HG02970 (cell line): ENCODE measurements around the gene ADGRV1.

Experiments
- ATAC-seq: cut with Tn5 transposase; IDR thresholded peaks from one replicate; pipeline ENCODE4 v1.9.1; 2021; ENCODE audit warnings: mild to moderate bottlenecking, moderate library complexity, moderate number of reproducible peaks; ENCODE audit not compliant: unreplicated experiment, low FRiP score

Gene ADGRV1

GRCh38 chr5:91170266-91170665, 611.7 kb downstream of the ADGRV1 start:
- ATAC-seq = no peak

GRCh38 chr5:91171322-91171721, 612.7 kb downstream of the ADGRV1 start:
- no peak for ATAC-seq

GRCh38 chr5:91174396-91174795, 615.8 kb downstream of the ADGRV1 start:
- ATAC-seq = no peak

GRCh38 chr5:91175708-91176107, 617.1 kb downstream of the ADGRV1 start:
- ATAC-seq = no peak

GRCh38 chr5:91176288-91177016, 617.9 kb downstream of the ADGRV1 start:
- no peak for ATAC-seq

- ATAC-seq = no peak
These were observed 618.5 kb downstream of the ADGRV1 start for GRCh38 chr5:91177085-91177484.

- no peak for ATAC-seq
These were observed 619.0 kb downstream of the ADGRV1 start for GRCh38 chr5:91177639-91178038.

- no peak for ATAC-seq
These were observed 619.9 kb downstream of the ADGRV1 start for GRCh38 chr5:91178461-91178860.

GRCh38 chr5:91179018-91179417, 620.4 kb downstream of the ADGRV1 start:
- no peak for ATAC-seq

- ATAC-seq = no peak
These were observed 621.9 kb downstream of the ADGRV1 start for GRCh38 chr5:91180506-91180905.

- ATAC-seq = no peak
These were observed 624.2 kb downstream of the ADGRV1 start for GRCh38 chr5:91182763-91183162.

- no peak for ATAC-seq
These were observed 625.1 kb downstream of the ADGRV1 start for GRCh38 chr5:91183743-91184142.

- no peak for ATAC-seq
These were observed 627.5 kb downstream of the ADGRV1 start for GRCh38 chr5:91186101-91186500.

GRCh38 chr5:91187032-91187431, 628.4 kb downstream of the ADGRV1 start:
- no peak for ATAC-seq

- ATAC-seq = no peak
These were observed 630.2 kb downstream of the ADGRV1 start for GRCh38 chr5:91188755-91189154.

- no peak for ATAC-seq
These were observed 631.1 kb downstream of the ADGRV1 start for GRCh38 chr5:91189480-91190313.

GRCh38 chr5:91190314-91190690, 631.7 kb downstream of the ADGRV1 start:
- ATAC-seq = no peak

- ATAC-seq = no peak
These were observed 636.3 kb downstream of the ADGRV1 start for GRCh38 chr5:91194824-91195381.

- no peak for ATAC-seq
These were observed 642.1 kb downstream of the ADGRV1 start for GRCh38 chr5:91200692-91201091.

GRCh38 chr5:91206103-91206502, 647.5 kb downstream of the ADGRV1 start:
- no peak for ATAC-seq

- no peak for ATAC-seq
These were observed 648.1 kb downstream of the ADGRV1 start for GRCh38 chr5:91206734-91207133.

GRCh38 chr5:91207248-91207647, 648.7 kb downstream of the ADGRV1 start:
- ATAC-seq = no peak
